ENCODE data around the gene FUNDC1.

Gene FUNDC1

DNA sequence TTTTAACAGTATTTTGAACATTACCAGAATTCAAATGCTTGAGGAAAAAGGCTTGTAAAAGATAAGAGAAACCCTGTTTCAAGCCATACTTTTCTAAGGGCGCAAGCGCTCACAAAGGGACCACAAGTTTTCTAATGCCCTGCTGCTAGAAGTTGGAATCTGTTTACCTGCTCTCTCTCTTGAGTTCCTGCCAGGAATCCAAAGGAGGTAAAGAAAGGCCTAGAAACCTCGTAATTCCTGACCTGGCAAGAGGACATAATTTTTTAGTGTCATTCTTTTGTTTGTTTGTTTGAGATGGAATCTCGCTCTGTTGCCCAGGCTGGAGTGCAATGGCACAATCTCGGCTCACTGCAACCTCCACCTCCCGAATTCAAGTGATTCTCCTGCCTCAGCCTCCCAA, 1.4 kb upstream of the FUNDC1 start:
- TF ChIP-seq CTCF (IDR thresholded peaks at IDR 0.05; ENCODE audit: low read depth, low read length, poor library complexity, severe bottlenecking): no peak
- no peak for TF ChIP-seq EZH2phosphoT487 (IDR thresholded peaks at IDR 0.05; ENCODE audit: borderline replicate concordance, low read length)
- Histone ChIP-seq H3K36me3 (ENCODE audit: control insufficient read depth, low read length) (no peaks in the 10 kb centered on the region; the same call in 1 of the 2 replicates), H3K27me3 (ENCODE audit: control insufficient read depth, low read length) (no peaks in the 10 kb centered on the region), H3F3A (ENCODE audit: control insufficient read depth, insufficient read depth) (no peaks in the 10 kb centered on the region), H3K79me2 (ENCODE audit: control insufficient read depth, low read length) (peaks cover 21% of the 10 kb centered on the region), H3K9me2 (replicated peaks; ENCODE audit: control insufficient read depth, low read length) (no peaks in the 10 kb centered on the region), H3K9me3 (ENCODE audit: control insufficient read depth, insufficient read depth, low read length) (no peaks in the 10 kb centered on the region), H3K4me1 (ENCODE audit: control insufficient read depth, low read length) (peaks cover 12% of the 10 kb centered on the region), H3K4me2 (ENCODE audit: low read length) (no peak overlapping the region), H4K20me1 (ENCODE audit: control insufficient read depth, insufficient read depth, low read depth, low read length) (no peaks in the 10 kb centered on the region), H3K4me3 (ENCODE audit: low read length) (no peak overlapping the region), H3K27ac (ENCODE audit: low read depth, low read length) (no peak overlapping the region)

- H3K9me2 ChIP-seq (replicated peaks; ENCODE audit: control insufficient read depth, low read length): no peaks in the 10 kb centered on the region
- no peaks in the 10 kb centered on the region for H4K20me1 ChIP-seq (ENCODE audit: control insufficient read depth, insufficient read depth, low read depth, low read length)
- H3K4me3 ChIP-seq (ENCODE audit: low read length): no peak overlapping the region
- no peak for TF ChIP-seq CTCF (IDR thresholded peaks at IDR 0.05; ENCODE audit: low read depth, low read length, poor library complexity, severe bottlenecking)
- no peak for TF ChIP-seq EZH2phosphoT487 (IDR thresholded peaks at IDR 0.05; ENCODE audit: borderline replicate concordance, low read length)
- H3K79me2 ChIP-seq (ENCODE audit: control insufficient read depth, low read length): peaks cover 7% of the 10 kb centered on the region
- no peak overlapping the region for H3K27ac ChIP-seq (ENCODE audit: low read depth, low read length)
- H3K27me3 ChIP-seq (ENCODE audit: control insufficient read depth, low read length): no peaks in the 10 kb centered on the region
- H3F3A ChIP-seq (ENCODE audit: control insufficient read depth, insufficient read depth): no peaks in the 10 kb centered on the region
- peaks cover 2% of the 10 kb centered on the region for H3K4me1 ChIP-seq (ENCODE audit: control insufficient read depth, low read length)
- peaks cover 2% of the 10 kb centered on the region for H3K36me3 ChIP-seq (ENCODE audit: control insufficient read depth, low read length)
- no peak overlapping the region for H3K4me2 ChIP-seq (ENCODE audit: low read length)
- no peaks in the 10 kb centered on the region for H3K9me3 ChIP-seq (ENCODE audit: control insufficient read depth, insufficient read depth, low read length)
Observed at GRCh38 chrX:44536198-44536597, 6.5 kb downstream of the FUNDC1 start.

DNA sequence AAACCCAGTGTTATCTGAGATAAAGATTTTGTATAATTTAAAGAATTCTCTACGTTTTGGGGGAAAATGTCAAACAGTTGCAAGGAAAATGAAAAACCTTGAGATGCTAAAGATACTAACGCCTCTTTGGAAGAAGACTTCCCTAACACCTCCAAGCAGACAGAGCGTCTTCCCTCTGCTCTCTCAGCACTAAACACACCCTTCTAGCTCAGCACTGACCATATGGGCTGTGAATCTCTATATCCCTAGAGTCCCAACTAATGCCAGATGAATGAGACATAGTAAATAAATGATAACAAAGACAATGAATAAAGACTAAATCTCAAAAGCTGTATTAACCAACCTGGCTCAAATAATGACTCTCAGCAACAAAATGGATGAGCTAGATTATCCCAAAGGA, 13.3 kb downstream of the FUNDC1 start:
- H3K36me3 ChIP-seq (ENCODE audit: control insufficient read depth, low read length): no peaks in the 10 kb centered on the region; the same call in 1 of the 2 replicates
- no peaks in the 10 kb centered on the region for H3K4me1 ChIP-seq (ENCODE audit: control insufficient read depth, low read length)
- no peaks in the 10 kb centered on the region for H3K79me2 ChIP-seq (ENCODE audit: control insufficient read depth, low read length)
- H3K4me3 ChIP-seq (ENCODE audit: low read length): no peak overlapping the region
- H3F3A ChIP-seq (ENCODE audit: control insufficient read depth, insufficient read depth): no peaks in the 10 kb centered on the region
- no peaks in the 10 kb centered on the region for H4K20me1 ChIP-seq (ENCODE audit: control insufficient read depth, insufficient read depth, low read depth, low read length)
- no peaks in the 10 kb centered on the region for H3K27me3 ChIP-seq (ENCODE audit: control insufficient read depth, low read length)
- H3K27ac ChIP-seq (ENCODE audit: low read depth, low read length): no peak overlapping the region
- H3K9me2 ChIP-seq (replicated peaks; ENCODE audit: control insufficient read depth, low read length): no peaks in the 10 kb centered on the region
- TF ChIP-seq CTCF (IDR thresholded peaks at IDR 0.05; ENCODE audit: low read depth, low read length, poor library complexity, severe bottlenecking) (no peak), EZH2phosphoT487 (IDR thresholded peaks at IDR 0.05; ENCODE audit: borderline replicate concordance, low read length) (no peak)
- H3K4me2 ChIP-seq (ENCODE audit: low read length): no peak overlapping the region
- H3K9me3 ChIP-seq (ENCODE audit: control insufficient read depth, insufficient read depth, low read length): no peaks in the 10 kb centered on the region

GRCh38 chrX:44514272-44514671, 28.4 kb downstream of the FUNDC1 start:
- no peak overlapping the region for H3K4me2 ChIP-seq (ENCODE audit: low read length)
- no peaks in the 10 kb centered on the region for H3K9me2 ChIP-seq (replicated peaks; ENCODE audit: control insufficient read depth, low read length)
- no peak for TF ChIP-seq CTCF (IDR thresholded peaks at IDR 0.05; ENCODE audit: low read depth, low read length, poor library complexity, severe bottlenecking)
- no peak for TF ChIP-seq EZH2phosphoT487 (IDR thresholded peaks at IDR 0.05; ENCODE audit: borderline replicate concordance, low read length)
- no peaks in the 10 kb centered on the region for H3K79me2 ChIP-seq (ENCODE audit: control insufficient read depth, low read length)
- no peaks in the 10 kb centered on the region for H3K9me3 ChIP-seq (ENCODE audit: control insufficient read depth, insufficient read depth, low read length)
- H3F3A ChIP-seq (ENCODE audit: control insufficient read depth, insufficient read depth): no peaks in the 10 kb centered on the region
- H4K20me1 ChIP-seq (ENCODE audit: control insufficient read depth, insufficient read depth, low read depth, low read length): no peaks in the 10 kb centered on the region
- H3K4me3 ChIP-seq (ENCODE audit: low read length): no peak overlapping the region
- no peak overlapping the region for H3K27ac ChIP-seq (ENCODE audit: low read depth, low read length)
- no peaks in the 10 kb centered on the region for H3K4me1 ChIP-seq (ENCODE audit: control insufficient read depth, low read length)
- no peaks in the 10 kb centered on the region for H3K36me3 ChIP-seq (ENCODE audit: control insufficient read depth, low read length)
- H3K27me3 ChIP-seq (ENCODE audit: control insufficient read depth, low read length): no peaks in the 10 kb centered on the region
